AG09319 (cell line): ENCODE results near the gene EVI5.
"Not testable (repeated sequence)": the region's sequence is repeated elsewhere in the genome, so short reads cannot be mapped to it uniquely, and the experiment has no call there.

Experiments used
- DNase-seq: peaks from one replicate; pipeline ENCODE4 v3.0.0-alpha.2; 2010; ENCODE audit warnings: low read depth; ENCODE audit errors: extremely low read depth
- CTCF ChIP-seq: IDR thresholded peaks from 2 replicates; pipeline ENCODE4 v1.5.1; 2011; ENCODE audit warnings: low read depth, mild to moderate bottlenecking, inconsistent platforms, low read length, moderate library complexity

Gene EVI5

GRCh38 chr1:92527670-92528069 lies 257.2 kb downstream of the EVI5 start:
- no peak for TF ChIP-seq CTCF
- no peak for DNase-seq

DNA sequence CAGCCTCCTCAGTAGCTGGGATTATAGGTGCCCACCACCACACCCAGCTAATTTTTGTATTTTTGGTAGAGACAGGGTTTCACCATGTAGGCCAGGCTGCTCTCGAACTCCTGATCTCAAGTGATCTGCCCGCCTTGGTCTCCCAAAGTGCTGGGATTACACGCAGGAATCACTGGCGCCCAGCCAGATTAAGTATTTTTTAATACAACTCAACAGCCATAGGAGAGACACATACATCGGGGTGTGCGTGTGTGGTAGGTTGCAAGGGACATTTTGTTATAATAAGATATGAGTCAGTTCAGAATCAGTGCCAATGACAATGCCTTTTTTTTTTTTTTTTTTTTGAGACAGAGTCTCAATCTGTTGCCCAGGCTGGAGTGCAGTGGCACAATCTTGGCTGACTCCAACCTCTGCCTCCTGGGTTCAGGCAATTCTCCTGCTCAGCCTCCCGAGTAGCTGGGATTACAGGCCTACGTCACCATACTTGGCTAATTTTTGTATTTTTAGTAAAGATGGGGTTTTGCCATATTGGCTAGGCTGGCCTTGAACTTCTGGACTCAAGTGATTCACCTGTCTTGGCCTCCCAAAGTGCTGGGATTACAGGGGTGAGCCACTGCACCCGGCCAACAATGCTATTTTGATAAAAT lies 259.8 kb downstream of the EVI5 start:
- DNase-seq: not testable (repeated sequence)

DNA sequence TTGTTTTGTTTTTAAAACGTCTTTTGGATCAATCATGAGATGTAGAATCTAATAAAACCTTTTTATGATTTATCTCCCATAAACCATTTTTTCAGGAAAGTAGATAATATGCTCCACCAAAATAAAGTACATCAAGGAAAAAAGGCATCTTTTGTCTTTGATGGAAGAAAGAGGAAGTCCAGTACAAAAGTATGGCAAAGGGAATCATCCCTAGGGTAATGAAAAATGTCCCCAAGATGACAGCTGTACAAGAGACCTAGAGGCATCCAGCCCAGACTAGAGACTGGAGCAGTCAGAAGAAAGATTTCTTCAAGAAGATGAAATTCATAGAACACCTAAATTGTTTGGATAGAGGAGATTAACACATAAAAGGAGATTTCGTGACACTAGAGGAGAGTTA lies 265.9 kb downstream of the EVI5 start:
- no peak for DNase-seq
- TF ChIP-seq CTCF: no peak

DNA sequence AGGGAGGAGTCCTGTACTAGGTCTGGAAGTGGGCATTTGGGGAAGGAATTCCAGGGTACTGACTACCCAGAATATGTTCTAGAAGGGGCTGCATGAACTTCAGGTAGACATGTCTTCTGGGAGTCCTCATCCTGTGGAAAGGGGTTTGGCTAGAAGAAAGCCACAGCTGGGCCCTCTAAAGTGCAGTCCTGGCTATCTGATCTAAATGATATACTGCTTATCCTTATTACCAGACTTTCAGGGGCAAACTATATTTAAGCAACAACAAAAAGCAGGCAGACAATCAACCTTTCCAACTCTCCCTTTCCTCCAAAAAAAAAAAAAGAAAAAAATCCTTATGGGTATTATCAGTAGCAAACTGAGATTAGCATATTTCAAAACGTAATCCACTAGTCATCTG lies 268.3 kb downstream of the EVI5 start:
- DNase-seq: no peak
- TF ChIP-seq CTCF: no peak

DNA sequence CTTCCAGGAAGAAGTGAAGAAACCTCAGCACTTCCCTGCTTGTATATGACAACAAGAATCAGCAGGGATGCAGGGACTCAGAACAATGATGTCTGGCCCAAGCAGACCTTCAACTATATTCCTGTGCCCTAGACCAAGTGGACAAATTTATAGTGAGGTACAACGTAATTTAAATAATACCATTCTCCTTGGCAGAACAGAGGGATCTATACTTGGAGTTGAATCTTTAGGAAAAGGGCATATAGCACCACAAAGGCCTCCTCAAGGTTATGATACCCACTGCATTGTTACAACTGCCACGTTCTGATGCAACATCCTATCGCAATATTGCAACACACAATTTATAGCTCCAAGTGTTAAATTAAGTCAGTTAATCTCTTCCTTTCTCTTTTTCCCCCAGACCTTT lies 269.1 kb downstream of the EVI5 start:
- DNase-seq: no peak
- no peak for TF ChIP-seq CTCF

DNA sequence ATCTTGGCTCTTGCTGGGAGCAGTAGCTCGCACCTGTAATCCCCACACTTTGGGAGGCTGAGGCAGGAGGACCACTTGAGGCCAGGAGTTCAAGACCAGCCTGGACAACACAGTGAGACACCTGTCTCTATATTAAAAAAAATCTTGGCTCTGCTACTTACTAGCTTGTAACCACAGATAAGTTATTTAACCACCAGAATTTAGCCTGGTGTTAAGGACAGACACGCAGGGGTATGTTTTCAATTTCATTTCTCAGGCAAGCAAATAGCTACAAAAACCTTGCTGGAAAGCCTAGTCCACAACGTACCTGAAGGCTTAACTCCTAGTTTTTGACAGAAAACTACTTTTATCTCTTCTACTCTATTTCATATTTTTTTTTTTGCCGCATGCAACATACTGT lies 273.4 kb downstream of the EVI5 start:
- DNase-seq: no peak
- TF ChIP-seq CTCF: no peak

DNA sequence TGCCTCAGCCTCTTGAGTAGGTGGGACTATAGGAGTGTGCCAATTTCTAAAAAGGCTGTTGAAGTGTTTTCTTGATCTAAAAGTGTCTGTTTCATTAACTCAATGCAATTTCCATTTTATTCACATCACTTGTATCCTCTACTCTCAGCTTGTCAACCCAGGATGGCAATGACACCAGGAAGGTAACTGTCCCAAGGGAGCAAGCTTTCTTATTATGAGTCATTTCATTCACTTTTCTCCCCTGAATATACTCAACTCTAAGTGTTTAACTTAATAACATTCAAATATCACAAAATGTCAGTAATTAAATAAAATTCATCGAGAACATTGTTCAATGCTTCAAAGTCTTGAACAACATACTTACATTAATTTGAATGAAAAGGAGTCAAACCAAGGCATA lies 275.3 kb downstream of the EVI5 start:
- DNase-seq: no peak
- TF ChIP-seq CTCF: no peak

DNA sequence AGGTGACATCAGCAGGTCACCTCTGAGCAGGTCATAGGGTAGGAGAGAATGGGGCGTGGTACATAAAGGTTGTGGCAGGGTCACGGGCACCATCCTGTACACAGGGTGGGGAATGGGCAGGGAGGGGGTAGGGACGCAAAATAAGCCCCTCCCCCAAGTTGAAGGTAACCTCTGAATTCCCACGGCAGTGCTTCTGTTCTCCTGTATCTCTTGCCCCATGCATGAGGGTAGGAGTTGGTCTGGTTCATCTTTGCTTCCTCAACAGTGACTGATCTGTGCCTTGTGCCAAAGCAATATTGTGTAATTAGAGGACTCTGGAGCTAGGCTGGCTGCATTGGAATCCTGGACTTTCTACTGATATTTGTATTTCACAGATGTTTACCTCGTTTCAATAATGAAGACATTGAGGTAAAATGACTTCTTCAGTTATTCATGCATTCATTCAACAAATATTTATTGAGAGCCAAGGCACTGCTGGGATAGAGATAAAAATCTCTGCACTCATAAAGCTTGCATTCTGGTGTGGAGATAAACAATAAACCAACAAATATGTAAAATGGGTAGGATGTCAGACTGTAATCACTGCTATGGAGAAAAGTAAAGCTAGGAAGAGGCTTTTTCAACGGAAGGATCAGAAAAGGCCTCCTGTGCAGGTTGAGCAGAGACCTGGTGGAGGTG lies 279.8 kb downstream of the EVI5 start:
- DNase-seq: no peak
- TF ChIP-seq CTCF: no peak
